Activated CD8-positive, alpha-beta memory T cell treated with anti-CD3 and anti-CD28 coated beads for 1 hour (primary cell): ENCODE results near the gene DISP3.

Source experiments
- DNase-seq, 2 donors: peaks; one replicate each; pipeline ENCODE4 v3.0.0-alpha.2; 2020; ENCODE audit warnings: low read depth in 1 of 2; ENCODE audit errors: extremely low read depth in 1 of 2

Gene DISP3

DNA sequence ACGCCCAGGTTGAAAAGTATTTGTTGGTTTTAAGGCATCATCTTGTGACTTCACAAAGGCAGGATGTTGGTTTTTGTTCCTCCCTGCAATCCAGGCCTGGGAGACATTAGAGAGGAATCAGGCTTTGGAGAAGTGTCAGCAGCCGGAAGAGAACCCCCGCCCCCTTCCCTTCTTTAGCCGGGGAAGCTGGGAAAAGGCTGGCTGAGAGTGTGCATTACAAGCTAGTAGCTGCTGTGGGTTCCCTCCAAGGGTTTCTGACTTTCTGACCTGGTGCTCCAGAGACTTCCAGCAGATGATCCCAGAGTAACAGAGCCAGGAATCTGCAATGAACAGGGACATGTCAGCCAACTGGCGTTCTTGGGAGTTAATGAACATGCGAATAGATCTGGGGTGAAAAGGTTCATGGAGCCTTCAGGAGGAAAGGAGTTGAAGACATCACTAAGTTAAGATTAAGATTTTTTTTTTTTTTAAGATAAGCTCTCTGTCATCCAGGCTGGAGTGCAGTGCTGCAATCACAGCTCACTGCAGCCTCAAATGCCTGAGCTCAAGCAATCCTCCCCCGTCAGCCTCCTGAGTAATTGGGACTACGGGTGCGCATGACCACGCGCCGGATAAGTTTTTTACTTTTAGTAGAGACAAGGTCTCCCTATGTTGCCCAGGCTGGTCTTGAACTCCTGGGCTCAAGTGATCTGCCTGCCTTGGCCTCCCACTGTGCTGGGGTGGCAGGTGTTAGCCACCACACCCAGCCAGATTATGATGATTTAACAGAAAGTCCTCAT is 7.5 kb downstream of the DISP3 start:
- DNase-seq: no peak

DNA sequence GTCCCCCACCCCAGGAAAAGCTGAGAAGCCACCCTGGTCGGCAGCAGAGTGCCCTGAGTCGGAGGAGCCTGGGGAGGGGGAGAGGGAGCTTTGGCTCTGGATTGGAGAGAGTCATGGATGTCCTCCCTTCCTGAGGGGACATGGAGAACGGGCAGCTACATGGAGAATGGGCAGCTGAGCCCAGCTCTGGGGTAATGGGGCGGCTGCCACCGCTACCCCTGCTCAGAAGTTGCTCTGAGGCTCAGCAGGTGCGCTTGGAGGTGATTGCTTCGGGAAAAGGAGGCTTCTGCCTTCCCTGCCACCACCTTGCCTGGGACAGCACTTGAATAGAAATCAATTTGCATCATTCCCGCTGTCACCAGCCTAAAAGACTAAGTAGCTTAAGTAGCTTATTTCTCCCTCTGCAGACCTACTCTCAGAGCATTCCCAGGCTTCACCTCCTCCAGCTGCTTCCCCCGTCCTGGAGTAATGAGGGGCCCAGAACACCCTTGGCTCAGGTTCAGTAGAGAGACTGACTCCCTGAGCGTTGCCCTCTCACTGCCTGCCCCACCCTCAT is 8.3 kb downstream of the DISP3 start:
- DNase-seq: no peak

DNA sequence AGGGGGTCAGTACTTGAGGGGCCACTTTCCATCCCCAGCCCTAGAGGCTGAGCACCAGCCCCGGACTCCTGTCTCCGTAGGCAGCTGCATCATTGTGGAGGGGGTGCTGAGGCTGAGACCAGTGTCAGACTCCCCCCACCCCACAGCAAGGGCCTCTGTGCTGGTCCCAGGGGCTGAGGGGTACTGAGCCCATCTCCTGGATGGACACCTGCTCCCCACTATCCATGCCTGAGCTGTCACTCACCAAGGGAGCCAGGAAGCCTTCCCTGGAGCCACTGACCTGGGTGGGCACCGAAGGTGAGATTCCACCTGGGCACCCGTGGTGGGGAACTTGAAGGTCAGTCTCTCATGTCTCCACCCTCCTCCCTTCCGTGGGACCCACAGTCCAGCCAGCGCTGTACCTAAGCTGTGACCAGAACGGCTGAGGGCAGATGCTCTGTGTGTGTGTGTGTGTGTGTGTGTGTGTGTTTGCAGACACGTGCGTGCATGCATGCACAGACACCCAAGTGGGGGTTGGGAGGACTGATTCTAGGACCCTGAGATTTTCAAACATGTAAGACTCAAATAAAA is 9.3 kb downstream of the DISP3 start:
- no peak for DNase-seq

DNA sequence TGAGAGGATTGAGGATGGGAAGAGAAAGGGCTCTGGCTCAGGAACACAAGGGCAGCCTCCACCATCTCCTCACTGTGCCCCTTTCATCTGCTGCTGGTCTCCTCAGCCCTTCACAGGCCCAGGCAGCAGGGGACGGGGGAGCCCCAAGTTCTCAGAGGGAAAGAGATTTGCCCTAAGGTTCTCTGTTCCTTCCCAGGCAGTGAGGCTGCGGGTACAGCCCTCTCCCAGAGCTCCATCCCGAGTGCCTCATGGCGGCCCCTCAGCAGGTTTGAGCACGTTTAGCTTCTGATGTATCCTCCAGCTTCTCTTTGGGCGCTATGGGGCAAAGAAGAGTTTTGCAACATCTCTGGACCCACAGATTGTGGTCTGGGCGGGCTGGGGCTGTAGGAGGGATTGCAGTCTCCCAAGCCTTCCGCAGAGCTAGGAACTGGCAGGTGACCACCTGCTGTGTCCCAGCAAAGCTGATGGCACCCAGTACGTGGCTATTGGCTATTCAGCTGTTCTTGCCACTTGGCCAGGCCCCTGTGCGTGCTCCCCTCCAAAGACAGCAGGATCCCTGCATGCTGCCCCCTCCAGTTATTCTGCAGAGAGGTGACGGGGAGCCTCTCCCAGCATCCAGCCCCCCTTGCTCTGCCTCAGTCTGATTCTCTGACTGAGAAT is 10.1 kb downstream of the DISP3 start:
- DNase-seq: no peak

DNA sequence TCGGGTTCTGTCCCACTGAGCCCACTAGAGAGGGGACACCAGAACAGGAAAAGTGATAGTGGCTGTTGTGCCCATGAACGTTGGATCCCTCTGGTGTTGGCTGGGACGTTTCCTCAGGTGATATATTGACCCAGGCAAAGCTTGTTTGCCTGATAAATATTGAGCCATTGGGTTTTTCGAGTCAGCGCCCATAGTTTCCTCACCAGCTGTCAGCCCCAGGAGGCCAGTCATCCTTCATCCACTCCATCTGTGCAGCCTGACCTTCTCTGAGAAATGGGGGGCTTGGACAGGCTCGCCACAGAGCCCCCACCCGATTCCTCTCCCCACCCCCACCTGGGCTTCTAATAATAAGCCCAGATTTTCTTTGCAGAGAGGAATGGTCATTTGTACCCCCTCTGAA is 13.3 kb downstream of the DISP3 start:
- DNase-seq: no peak

DNA sequence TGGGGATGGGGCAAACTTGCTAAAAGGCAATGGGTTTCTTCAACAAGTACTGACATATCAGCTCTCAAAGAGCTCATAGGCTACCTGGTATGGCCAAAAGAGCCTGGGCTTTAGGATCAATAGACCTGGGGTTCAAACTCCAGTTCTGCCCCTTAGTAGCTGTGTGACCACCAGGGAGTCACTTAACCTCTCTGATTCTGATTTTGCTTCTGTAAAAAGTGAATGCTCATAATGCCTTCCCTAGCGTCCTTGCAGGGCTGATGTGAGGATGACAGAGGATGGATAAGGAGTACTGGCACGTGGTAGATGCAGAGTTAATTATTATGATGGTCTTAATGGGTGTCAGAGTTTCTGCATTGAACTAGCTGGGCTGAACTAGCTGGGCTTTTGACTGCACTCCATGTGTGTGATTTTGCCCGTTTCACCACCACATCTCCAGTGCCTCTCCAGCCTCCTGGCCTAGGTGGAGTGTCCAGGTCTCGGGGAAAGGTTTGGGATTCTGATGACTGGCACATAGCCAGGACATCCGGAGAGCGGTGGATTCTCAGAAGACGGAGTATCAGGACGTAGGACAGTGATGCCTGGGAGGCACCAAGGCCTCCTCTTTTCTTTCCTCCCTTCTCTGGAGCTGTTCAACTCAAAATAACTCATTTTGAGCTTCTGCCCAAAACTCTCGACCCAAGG is 15.2 kb downstream of the DISP3 start:
- DNase-seq: no peak

DNA sequence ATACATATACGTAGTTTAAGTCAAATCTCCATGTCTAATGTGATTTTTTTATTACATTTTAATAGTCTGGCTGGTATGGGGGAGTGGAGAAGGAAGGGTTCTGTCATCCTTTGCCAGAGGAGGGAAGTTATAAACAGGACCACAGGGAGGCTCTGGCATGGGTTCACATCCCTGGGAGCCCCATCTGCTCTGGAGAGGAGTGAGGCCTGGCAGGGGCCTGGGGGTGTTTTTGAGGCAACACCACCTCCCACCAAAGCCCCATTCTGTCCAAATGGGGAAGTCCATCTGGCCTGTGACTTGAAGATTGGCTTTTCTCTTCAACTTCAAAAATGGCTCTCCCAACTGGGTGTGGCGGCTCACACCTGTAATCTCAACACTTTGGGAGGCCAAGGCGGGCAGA is 15.8 kb downstream of the DISP3 start:
- no peak for DNase-seq

DNA sequence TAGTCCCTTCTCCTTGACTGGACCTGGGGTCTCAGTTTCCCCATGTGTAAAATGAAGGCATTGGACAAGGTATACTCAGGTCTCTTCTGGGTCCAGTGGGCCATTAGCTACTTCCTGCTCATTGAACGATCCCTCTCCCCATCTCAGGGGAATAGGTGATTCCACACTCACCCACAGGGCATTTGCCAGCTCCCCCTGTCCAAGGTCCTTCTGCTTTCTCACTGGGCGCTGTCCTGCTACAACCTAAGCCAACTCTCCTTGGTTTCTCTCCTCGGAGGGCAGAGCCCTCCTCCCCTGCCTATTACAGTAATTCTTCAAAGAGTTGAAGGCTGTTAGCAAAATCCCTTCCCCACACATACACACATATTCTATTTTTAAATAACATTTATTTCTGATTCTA is 16.6 kb downstream of the DISP3 start:
- no peak for DNase-seq

DNA sequence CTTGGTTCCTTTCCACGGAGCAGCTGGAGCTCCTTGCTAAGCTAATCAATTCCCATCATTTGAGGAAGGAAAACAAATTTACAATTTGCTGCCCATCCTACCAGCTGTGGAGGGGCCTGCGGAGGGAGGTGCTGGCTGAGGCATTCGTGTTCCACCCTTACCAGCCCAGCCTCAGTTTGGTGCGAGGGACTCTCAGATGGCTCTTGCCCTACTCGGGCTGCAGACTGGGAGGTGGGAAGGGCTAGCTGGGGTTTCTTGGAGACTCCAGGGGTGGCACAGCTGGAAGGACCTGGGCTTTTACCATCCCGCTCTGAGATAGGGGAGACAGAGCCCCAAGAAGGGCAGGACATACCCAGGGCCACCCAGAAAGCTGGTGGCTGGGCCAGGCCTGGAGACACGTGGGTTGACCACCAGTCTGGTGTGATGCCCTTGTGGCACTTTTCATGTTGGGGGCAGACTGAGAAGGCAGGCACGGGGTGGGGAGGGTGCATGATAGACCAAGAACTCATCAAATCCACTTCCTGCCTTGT is 17.7 kb downstream of the DISP3 start:
- DNase-seq: no peak

DNA sequence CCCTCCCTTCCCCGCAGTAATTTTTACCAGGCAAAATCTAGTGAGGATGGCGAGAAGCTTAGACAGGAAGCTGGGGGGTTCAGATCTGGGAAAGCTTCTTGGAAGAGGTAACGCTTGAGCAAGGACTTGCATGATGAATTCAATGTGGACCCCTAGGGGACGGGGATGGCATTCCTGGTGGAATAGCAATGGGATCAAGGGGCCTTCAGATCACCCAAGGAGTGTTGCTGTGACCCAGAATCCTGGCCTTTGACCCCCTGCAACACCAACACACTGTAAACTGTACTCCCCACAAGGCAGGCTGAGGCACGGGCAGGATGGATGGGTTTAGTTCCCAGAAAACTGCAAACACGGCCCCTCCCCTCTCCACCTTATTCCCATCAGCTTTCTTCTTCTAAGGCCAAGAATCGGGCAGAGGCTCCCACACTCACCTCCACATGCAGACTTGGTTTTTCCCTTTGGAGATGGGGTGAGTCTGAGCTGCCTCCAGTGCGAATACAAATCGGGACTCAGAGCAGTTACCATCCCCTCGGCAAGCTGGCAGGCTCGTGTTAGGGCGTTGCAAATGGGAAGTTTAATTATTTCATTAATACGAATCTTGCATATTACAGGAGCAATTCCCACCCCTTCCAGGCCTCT is 20.1 kb downstream of the DISP3 start:
- DNase-seq: no peak

DNA sequence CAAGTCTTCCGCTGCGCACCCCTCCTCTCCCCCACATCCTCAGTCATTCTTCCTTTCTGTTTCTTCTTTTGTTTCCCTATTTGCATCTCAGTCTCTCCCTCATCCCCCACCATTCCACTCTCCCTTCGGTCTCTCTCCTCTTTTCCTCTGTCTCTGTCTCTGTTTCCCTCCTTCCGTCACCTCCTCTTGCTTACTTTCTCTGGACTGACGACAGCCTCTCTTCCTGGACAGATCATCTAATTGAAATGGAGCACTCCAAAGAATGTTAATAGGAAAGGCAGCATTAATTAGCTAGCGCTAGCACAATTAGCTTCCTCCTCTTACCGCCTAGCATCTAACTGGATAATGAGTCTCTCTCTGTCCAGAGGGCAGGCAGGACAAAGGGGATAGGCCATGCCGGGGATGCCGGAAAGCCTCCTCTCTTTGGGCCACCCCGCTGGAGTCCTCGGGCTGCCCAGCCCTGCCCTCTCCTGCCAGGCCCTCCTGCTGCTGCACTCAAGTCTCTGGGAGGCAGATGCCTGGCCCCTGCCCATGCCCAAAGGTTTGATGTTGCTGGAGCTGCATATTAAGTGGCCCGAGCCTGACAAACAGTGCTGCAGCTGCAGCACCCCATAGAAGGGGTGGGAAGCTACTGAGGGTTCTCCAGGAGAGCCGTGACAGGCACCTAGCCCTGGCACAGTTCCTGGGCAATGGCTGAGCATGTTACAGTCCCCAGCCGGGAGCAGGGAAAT is 20.8 kb downstream of the DISP3 start:
- DNase-seq: no peak

DNA sequence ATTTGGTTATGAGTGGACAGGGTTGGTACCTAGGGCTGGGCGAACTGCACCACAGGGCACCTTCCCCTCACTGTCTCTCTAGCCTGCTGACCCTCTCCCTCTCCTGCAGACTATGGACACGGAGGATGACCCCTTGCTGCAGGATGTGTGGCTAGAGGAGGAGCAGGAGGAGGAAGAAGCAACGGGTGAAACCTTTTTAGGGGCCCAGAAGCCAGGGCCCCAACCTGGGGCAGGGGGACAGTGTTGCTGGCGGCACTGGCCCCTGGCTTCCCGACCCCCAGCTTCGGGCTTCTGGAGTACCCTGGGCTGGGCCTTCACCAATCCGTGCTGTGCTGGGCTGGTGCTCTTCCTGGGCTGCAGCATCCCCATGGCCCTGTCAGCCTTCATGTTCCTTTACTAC is 21.9 kb downstream of the DISP3 start:
- DNase-seq: no peak

DNA sequence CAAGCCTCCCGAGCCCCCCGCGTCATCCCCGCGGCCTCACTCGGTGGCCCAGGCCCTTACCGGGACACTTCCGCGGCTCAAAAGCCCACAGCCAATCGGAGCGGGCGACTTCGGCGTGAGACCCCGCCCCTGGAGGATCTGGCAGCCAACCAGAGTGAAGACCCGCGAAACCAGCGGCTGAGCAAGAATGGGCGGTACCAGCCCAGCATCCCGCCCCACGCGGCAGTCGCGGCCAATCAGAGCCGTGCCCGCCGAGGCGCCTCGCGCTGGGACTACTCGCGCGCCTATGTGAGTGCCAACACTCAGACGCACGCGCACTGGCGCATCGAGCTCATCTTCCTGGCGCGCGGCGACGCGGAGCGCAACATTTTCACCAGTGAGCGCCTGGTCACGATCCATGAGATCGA is 22.5 kb downstream of the DISP3 start:
- no peak for DNase-seq

DNA sequence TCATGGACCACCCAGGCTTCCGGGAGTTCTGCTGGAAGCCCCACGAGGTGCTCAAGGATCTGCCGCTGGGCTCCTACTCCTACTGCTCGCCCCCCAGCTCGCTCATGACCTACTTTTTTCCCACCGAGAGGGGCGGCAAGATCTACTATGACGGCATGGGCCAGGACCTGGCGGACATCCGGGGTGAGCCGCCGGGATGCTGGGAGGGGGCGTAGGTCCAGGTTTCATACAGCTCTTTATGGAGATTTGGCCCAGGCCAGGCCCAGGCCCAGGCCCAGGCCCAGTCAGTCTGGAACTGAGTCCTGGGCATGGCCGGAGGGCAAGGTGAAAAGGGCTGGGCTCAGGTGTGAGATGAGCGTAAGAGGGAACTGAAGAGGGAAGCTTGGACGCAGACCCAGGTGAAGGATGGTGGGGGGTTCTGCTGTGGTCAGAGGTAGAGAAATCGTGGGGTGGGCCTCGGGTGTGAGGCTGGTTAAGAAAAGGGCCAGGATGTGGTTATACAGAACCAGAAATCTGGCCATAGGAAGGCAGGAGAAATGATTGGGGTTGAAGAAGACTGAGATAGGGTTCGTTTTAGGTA is 23.0 kb downstream of the DISP3 start:
- no peak for DNase-seq

DNA sequence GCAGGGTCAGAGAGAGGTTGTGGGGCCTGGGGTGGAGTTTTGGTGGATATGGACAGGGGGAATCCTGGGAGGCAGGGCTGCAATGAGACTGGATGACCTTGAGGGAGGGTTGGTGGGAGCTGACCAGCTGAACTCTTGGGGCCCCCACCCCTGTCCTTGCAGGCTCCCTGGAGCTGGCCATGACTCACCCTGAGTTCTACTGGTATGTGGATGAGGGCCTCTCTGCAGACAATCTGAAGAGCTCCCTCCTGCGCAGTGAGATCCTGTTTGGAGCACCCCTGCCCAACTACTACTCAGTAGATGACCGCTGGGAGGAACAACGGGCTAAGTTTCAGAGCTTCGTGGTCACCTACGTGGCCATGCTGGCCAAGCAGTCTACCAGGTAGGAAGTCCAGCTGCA is 23.6 kb downstream of the DISP3 start:
- no peak for DNase-seq

DNA sequence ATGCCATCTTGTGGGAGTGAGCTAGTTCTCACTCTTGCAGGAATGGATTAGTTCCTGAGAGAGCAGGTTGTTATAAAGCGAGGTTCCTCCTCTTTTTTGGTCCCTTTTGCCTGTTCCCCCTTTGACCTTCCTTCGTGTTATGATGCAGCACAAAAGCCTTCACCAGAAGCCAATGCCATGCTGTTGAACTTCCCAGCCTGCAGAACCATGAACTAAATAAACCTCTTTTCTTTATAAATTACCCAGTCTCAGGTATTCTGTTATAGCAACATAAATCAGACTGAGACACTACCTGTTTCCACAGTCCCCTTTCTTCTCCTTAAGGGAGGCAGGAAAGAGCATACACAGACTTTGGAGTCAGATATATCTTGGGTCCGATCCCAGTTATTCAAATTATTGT is 25.6 kb downstream of the DISP3 start:
- DNase-seq: no peak

DNA sequence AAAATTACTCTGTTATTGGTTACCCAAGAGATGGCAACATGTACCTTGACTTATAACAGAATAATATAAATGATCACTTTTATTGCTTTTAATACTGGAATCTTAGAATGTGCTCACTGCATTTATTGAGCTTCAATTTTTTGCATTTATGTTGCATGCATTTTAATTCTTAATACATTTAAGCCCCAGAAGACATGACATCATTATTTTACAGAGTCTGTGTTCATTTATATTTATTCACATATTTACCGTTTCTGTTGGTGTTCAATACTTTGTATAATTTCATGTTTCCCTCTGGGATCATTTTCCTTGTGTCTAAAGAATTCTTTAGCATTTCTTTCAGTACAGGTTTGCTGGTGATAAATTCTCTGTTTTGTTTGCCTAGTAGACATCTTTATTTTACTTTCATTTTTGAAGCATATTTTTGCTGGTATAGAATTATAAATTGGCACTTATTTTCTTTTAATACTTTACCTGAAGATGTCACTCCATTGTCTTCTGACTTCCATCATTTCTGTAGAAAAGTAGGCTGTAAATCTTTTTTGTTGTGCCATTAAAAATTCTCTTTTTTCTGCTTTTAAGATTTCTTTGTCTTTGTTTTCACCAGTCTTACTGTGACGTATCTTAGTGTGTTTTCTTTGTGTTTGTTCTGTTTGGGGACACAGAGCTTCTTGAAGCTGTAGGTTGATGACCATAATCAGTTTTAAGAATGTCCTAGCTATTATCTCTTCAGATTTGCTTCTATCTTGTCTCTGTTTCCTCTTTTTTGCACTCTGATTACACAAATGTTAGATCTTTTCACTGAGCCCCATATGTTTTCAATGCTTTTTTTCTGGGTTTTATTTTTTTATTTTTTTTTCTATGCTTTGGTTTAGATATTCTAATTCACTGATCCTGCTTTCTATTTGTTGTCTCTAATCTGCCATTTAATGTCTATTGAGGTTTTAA is 26.9 kb downstream of the DISP3 start:
- DNase-seq: no peak

DNA sequence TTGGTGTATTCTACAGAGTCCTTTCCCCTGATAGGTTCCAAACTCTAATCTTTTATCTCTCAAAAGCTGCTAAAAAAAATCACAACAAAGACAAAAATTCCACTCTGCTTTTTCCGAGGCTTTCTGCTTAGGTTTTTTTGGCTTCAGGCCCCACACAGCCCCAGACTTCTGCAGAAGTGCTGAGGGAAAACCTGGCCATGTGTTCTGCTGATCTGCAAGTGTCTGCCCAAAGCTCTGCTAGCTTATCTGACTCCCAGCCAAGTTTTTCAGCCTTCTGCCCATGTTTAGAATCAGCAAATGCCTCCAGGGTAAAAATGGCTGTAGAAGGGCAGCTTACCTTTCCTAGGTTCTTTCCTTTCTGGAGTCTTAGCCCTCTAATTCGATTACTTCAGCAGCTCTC is 28.4 kb downstream of the DISP3 start:
- DNase-seq: no peak

DNA sequence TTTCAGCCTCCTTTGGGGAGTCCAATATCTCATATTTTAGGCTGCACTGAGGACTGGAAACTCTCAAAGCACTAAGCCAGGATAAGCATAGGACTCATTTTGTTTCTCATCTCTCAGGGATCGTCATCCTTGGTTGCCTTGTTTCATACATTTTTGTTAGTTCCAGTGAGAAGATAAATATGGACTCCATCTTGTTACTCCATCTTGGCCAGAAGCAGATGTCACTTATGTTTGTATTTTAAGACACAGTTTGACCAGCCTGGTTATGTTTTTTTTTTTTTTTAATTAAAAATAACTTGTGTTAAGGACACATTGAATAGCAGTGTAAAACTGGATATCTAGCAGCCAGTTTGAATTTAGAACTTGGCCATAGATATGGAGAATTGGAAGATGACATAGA is 34.7 kb downstream of the DISP3 start:
- no peak for DNase-seq
